Keratinocyte (primary cell): Measurements from ENCODE around the gene LHPP.

Experiments used
- EZH2 ChIP-seq: IDR thresholded peaks from one replicate; pipeline ENCODE4 v1.6.1; 2012; ENCODE audit warnings: inconsistent platforms, mild to moderate bottlenecking, low read length, moderate library complexity
- TF ChIP-seq, protein P1 (sequence below), 3 experiments: IDR thresholded peaks in 1 of 3; conservative IDR thresholded peaks in 1 of 3; optimal IDR thresholded peaks in 1 of 3; 2 replicates in 2 of 3; 3 replicates in 1 of 3; pipeline versions ENCODE3 to v1.5.1; 2011; ENCODE audit warnings: low read length in 3 of 3, mild to moderate bottlenecking in 3 of 3, moderate library complexity in 2 of 3, control low read depth in 1 of 3, inconsistent platforms in 1 of 3; ENCODE audit not compliant: insufficient read depth in 2 of 3; ENCODE audit errors: extremely low read depth in 1 of 3

DNA sequence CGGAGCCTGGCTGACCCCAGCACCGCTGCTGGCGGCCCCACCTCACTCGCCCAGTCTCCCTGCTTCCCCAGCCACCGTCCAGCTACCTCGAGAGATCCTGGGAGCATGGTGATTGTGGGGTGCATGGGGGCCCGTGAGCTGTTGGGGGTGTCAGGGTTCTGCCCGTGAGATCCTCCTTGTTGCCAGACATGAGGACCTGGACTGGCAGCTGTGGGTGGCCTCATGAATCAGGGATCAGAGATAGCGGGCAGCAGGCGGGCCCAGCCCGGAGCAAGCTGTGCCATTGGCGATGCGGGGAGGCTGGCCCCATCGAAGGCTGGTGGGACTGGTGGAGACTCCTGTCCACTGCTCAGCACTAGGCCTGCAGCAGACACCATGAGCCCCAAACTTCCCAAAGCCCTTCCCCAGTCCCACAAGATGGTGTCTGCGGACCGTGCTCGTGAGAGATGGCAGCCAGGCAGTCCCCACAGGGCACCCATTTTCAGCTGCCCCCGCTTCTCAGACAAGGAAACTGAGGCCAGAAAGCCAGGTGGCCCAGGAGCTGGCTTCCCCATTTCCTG, 75.6 kb downstream of the LHPP start:
- TF ChIP-seq, protein P1, sequence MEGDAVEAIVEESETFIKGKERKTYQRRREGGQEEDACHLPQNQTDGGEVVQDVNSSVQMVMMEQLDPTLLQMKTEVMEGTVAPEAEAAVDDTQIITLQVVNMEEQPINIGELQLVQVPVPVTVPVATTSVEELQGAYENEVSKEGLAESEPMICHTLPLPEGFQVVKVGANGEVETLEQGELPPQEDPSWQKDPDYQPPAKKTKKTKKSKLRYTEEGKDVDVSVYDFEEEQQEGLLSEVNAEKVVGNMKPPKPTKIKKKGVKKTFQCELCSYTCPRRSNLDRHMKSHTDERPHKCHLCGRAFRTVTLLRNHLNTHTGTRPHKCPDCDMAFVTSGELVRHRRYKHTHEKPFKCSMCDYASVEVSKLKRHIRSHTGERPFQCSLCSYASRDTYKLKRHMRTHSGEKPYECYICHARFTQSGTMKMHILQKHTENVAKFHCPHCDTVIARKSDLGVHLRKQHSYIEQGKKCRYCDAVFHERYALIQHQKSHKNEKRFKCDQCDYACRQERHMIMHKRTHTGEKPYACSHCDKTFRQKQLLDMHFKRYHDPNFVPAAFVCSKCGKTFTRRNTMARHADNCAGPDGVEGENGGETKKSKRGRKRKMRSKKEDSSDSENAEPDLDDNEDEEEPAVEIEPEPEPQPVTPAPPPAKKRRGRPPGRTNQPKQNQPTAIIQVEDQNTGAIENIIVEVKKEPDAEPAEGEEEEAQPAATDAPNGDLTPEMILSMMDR (optimal IDR thresholded peaks at IDR 0.05 in 1 of 3, IDR thresholded peaks at IDR 0.05 in 1 of 3, conservative IDR thresholded peaks at IDR 0.05 in 1 of 3; ENCODE audit: extremely low read depth in 1 of 3, insufficient read depth in 2 of 3, low read length in 3 of 3): no peak
- TF ChIP-seq EZH2: no peak
